HG02840 (cell line): ENCODE results near the gene MGMT.

ENCODE experiments used
- ATAC-seq: cut with Tn5 transposase; IDR thresholded peaks from one replicate; pipeline ENCODE4 v1.9.1; 2021; ENCODE audit warnings: mild to moderate bottlenecking, moderate library complexity, moderate number of reproducible peaks; ENCODE audit not compliant: unreplicated experiment, low FRiP score

Gene MGMT

DNA sequence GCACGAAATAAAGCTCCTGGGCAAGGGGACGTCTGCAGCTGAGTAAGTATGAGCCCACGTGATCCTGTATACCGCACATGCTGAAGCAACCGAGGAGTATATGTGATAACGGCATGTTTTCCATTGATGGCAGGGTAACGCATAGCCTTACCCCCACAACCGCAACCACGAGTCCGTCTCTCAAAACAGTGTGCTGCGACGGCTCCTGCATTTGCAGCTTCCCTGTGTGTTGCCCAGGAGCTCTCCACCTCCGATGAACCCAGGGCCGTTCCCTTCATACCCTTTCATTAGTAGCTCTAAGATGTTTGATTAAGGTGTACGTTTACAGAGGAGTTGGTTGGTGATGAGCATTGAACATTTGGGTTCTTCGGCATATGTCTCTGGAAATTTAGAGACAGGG is 69.3 kb downstream of the MGMT start:
- ATAC-seq = no peak

- no peak for ATAC-seq
These were observed 70.1 kb downstream of the MGMT start for GRCh38 chr10:129537151-129537550.

GRCh38 chr10:129538236-129538635 is 71.2 kb downstream of the MGMT start:
- no peak for ATAC-seq

DNA sequence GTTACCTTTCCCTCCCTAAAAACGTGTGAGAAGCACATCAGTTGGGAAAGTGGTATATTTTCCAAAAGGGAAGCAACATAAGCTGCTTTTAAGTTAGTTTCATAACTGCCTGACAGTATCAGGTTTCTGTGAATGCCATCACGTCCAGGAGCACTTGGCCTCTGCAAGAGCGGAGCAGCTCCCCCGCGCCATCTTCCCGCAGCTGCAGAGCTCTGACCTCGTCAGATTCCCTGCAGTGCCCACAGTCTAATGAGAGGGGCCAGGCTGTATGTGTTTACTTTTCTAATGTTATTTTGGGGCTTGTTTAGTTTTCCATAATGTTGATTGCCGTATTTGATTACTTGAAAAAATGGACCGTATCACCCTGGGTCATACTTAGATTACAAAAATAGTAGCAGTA is 74.2 kb downstream of the MGMT start:
- ATAC-seq = no peak

DNA sequence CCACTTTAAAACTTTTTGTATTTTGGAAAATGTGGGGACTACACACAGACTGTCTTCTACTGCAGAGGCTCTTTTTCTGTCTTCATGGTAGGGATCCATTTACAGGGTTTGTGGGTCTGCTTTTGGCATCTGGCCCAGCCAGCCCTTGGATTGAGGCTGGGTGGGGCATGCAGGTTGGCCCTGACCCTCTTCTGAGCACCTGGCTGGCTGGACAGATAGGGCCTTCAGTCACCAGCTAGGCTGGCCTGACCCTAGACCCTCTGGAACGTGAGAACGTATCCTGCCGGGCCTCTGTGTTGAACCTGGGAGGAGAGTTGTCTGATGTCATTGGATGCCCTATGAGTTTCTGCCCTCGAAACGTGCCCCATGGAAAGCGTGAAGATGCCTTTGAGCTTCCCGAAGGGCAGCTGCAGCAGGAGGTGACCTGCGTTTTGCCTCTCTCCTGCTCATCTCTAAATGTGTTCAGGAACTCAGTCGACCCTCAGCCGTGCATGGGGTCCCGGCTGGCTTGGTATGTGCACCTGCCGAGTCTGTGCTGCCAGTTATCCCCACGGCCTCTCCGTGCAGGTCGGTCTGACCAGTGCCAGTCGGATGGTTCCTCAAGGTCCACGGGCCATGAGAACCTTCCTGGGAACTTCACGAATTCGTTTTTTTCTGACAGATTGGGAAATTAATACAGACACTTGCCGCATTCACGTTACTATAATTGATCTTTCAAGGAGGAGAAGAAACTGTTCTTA is 74.9 kb downstream of the MGMT start:
- ATAC-seq = no peak

DNA sequence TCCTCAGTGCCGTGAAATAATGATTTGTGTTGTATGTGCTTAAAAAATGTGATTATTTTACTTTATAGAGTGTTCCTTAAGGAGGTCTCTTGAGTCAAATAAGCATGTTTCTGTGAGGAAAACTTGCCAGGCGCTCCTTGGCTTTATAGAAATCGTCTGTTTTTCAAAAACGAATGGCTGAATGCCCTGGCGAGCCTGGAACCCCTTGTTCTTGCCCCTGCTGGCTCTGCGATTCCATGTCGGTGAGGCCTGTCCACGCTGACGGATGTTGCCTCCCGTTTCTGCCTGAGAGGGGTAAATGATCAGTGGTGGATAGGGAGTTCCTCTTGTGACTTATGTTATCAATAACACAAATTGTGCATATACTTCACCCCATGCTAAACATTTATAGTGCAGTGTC is 75.5 kb downstream of the MGMT start:
- ATAC-seq = no peak

GRCh38 chr10:129544205-129545202 is 77.5 kb downstream of the MGMT start:
- no peak for ATAC-seq

DNA sequence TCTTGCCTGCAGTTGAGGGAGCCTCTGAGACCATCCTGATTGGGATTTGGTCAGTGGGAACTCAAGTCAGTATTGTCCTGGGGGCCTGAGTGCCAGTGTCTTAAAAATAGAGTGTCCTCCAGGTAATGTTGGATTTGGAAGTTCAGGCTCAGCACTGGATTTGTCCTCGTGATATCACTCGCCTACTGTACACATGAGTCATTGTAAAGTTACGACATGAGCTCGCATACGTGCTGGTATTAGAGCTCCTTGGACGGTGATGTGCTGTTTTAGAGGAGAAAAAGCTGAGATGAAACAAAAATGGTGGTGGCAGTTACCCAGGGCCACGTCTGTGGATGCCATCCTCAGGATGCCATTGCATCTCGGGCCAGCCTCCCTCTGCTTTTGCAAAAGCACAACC is 78.2 kb downstream of the MGMT start:
- ATAC-seq = no peak

DNA sequence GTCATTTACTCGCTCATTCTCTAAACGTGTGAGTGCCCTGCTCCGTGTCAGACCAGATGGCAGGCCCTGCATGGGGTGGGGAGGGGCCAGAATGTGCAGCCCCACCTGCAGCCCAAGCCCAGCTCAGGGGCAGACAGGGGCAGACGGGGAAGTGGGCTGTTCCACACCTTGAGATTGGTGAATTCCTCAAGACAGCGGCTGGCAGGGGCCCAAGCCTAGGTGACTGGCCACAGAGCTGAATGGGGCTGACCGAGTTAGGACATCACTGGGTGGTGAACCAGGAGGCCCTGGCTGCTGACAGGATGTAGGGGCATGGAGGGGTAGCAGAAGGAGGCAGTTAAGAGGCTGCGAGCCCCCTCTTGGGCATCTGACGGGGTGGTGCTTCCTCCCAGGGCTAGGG is 79.1 kb downstream of the MGMT start:
- ATAC-seq = no peak

DNA sequence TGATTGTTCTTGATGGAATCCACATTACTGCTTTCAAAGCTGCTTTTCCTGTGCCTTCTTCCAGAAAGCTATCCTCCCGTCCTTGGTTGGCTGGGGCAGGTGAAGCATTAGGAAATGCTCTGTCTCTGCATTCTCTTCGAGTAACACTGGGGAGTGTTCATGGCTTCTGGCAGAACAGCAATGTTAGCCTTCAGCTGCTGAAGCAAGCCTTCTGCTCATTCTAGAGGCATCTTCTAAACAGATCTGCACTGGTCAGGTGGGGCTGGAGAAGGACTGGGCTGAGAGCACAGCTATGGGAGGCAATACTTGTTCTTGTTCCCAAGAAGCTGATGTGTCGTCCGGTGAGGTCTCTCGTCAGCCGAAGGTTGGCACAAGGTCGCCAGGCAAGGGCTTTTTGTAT is 80.6 kb downstream of the MGMT start:
- no peak for ATAC-seq

GRCh38 chr10:129548600-129548999 is 81.6 kb downstream of the MGMT start:
- ATAC-seq = no peak

DNA sequence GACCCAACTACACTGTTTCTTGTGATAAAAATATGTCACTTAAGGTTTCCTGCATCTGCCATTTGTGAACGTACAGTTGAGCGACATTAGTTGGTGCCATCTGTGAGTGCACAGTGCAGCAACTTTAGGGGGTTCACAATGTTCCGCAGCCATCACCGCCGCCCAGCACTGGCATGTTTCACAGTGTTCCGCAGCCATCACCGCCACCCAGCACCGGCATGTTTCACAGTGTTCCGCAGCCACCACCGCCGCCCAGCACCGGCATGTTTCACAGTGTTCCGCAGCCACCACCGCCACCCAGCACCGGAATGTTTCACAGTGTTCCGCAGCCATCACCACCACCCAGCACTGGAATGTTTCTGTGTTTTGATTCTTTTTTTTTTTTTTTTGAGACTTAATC is 83.0 kb downstream of the MGMT start:
- no peak for ATAC-seq

DNA sequence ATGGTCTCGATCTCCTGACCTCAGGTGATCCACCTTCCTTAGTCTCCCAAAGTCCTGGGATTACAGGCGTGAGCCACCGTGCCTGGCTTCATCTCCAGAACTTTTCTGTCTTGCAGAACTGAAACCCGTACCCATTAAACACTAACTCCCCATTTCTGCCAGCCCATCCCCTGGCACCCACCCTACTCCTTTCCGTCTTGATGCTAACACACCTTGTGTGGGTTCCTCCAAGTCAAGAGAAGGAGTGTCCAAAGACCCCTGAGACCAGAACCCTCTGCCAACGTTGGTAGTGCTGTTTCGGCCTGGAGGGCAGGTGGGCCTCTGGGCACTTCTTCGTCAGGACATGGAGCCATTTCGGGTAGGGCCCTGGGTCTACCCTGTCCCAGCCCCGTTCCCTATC is 83.6 kb downstream of the MGMT start:
- ATAC-seq = no peak

DNA sequence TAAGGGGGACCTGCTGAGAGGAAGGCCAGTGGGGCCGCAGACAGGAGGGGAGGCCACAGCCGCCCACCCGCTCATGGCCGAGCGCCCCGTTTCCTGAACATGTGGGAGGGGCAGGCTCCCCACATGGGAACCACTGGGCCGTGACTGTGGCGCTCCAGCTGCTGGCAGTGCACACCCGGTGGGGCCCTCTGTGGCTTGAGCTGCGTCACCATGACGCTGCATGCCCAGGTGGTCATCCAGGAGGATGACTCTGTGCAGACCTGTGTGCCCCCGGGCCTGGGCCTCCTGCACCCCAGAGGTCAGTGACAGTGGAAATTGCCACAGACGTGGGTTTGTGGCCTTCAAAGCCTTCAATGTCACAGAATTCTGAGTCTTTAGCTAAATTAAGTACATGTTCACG is 85.1 kb downstream of the MGMT start:
- ATAC-seq = no peak

DNA sequence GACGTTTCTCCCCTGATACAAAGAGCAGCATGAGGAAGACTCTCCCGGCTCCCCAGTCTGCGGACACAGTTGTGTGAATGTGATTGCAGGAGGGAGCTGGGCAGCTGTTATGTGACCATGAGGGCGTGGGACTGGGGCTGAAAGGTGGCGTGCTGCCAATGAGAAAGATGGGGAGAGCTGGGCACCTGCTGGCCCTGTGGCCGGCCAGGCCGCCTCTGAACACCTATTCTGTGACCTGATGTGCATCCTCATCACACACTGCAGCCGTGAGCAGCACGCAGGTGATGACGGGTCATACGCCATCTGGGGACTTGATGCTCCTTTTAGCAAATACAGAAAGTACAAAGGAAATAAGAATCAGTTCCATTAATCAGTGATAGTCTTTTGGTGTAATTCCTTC is 86.9 kb downstream of the MGMT start:
- ATAC-seq = no peak

- ATAC-seq = no peak
These were observed 89.3 kb downstream of the MGMT start for GRCh38 chr10:129556316-129556715.

GRCh38 chr10:129560361-129560760 is 93.3 kb downstream of the MGMT start:
- no peak for ATAC-seq

DNA sequence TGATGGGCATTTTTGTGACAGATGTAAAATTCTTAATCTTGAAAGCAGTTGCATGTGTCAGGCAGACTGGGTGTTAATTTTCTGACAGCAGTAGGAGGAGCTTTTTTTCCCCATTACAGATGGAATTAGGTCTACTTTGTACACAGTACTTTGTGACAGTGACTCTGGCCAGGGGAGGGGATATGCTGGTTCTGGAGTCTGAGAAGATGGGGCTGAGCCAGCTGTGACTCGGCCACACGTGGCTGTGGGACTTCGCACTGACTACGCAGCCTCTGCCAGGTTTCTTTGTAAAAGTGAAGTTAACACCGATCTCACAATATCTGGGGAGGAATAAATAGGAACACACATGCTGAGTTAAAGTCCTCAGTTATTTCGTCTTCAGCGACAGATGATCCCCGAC is 95.4 kb downstream of the MGMT start:
- no peak for ATAC-seq

GRCh38 chr10:129564923-129565322 is 97.9 kb downstream of the MGMT start:
- ATAC-seq = no peak

- no peak for ATAC-seq
These were observed 101.7 kb downstream of the MGMT start for GRCh38 chr10:129568583-129569344.

- ATAC-seq = no peak
These were observed 103.1 kb downstream of the MGMT start for GRCh38 chr10:129570185-129570584.
